GM12878 (cell line): ENCODE data around the gene DQX1.

Experiments used
- ATF2 ChIP-seq: IDR thresholded peaks from 2 replicates; pipeline ENCODE4 v1.6.1; 2012; ENCODE audit warnings: low read length, inconsistent platforms
- CBFB ChIP-seq: IDR thresholded peaks from 2 replicates; pipeline ENCODE4 v1.6.1; 2016; ENCODE audit warnings: antibody characterized with exemption, low read depth
- ETV6 ChIP-seq, 2 experiments: fragments of 450-650 bp in 1 of 2; IDR thresholded peaks in 1 of 2; conservative IDR thresholded peaks in 1 of 2; 2 replicates each; pipeline ENCODE4 v1.6.1; 2014; ENCODE audit warnings: antibody characterized with exemption in 1 of 2, borderline replicate concordance in 1 of 2, low read depth in 1 of 2, mild to moderate bottlenecking in 1 of 2, moderate library complexity in 1 of 2
- EZH2 ChIP-seq: IDR thresholded peaks from 2 replicates; pipeline ENCODE4 v1.6.1; 2012; ENCODE audit warnings: low read depth, mild to moderate bottlenecking, control low read depth, inconsistent platforms, low read length, borderline replicate concordance; ENCODE audit not compliant: control insufficient read depth
- MTA3 ChIP-seq: IDR thresholded peaks from 2 replicates; pipeline ENCODE4 v1.6.1; 2012; ENCODE audit warnings: low read length, inconsistent platforms, borderline replicate concordance
- NR2C2 ChIP-seq: IDR thresholded peaks from 2 replicates; pipeline ENCODE4 v1.6.1; 2011; ENCODE audit warnings: borderline replicate concordance, low read depth; ENCODE audit not compliant: control insufficient read depth, insufficient read length
- POLR2AphosphoS5 ChIP-seq: IDR thresholded peaks from 2 replicates; pipeline ENCODE4 v1.6.1; 2011; ENCODE audit warnings: mild to moderate bottlenecking, low read length, inconsistent platforms
- YY1 ChIP-seq: IDR thresholded peaks from 2 replicates; pipeline ENCODE4 v1.6.1; 2011; ENCODE audit warnings: low read depth, mild to moderate bottlenecking, low read length
- ZBED1 ChIP-seq: IDR thresholded peaks from 2 replicates; pipeline ENCODE4 v1.6.1; 2016; ENCODE audit warnings: borderline replicate concordance

- TF ChIP-seq EZH2 (no peak), ZBED1 (no peak), YY1 (no peak), NR2C2 (no peak), ETV6 (conservative IDR thresholded peaks at IDR 0.05 in 1 of 2, IDR thresholded peaks at IDR 0.05 in 1 of 2; ENCODE audit: borderline replicate concordance in 1 of 2, low read depth in 1 of 2) (no peak), POLR2AphosphoS5 (no peak), ATF2 (no peak), CBFB (no peak), MTA3 (no peak)
Observed at GRCh38 chr2:74575320-74575719, 49.3 kb upstream of the DQX1 start.
